ENCODE data around the gene PSMC3IP.

DNA sequence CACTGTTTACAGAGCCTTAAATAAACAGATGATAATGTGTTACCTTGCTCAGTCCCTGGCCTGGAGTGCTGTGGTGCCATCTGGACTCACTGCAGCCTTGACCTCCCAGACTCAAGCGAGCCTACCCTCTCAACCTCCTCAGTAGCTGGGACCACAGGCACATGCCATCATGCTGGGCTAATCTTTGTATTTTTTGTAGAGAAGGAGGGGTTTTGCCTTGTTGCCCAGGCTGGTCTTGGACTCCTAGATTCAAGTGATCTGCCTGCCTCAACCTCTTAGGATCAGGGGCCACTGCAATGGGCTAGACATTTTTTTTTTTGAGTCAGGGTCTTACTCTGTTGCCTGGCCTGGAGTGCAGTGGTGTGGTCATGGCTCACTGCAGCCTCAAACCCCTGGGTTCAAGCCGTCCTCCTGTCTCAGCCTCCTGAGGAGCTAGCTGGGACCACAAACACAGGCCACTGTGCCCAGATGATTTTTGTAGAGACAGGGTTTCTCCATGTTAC is 46.5 kb downstream of the PSMC3IP start:
- TF ChIP-seq CTCF (conservative IDR thresholded peaks at IDR 0.05; ENCODE audit: low read depth, low read length) (no peak), EZH2 (IDR thresholded peaks at IDR 0.05; ENCODE audit: borderline replicate concordance, low read depth, low read length, poor library complexity, severe bottlenecking) (no peak)
